Activated CD4-positive, alpha-beta T cell treated with anti-CD3 and anti-CD28 coated beads for 36 hours (primary cell): ENCODE measurements around the gene ENTPD6. TPM values are rescaled to one million over a fixed set of nuclear protein-coding genes. Genes with fewer than 3 reads are reported as not detected.
A peak's percentile ranks its signal among the peaks of the same experiment; 100 is the strongest.

ENCODE experiments used
- ATAC-seq: fragments of 200-7000 bp; cut with Tn5 transposase; one replicate; pipeline ENCODE4 v1.10.0; 2021; ENCODE audit warnings: mild to moderate bottlenecking, moderate library complexity
- CTCF ChIA-PET: fragments of 350-600 bp; sonication (Branson Sonifier 250); formaldehyde crosslinking; loops from one replicate; lab custom pipeline; 2021; ENCODE audit warnings: antibody characterized with exemption; lab: Charles Lee
- POLR2A ChIA-PET: fragments of 350-600 bp; sonication (Branson Sonifier 250); formaldehyde crosslinking; loops from one replicate; lab custom pipeline; 2021; ENCODE audit warnings: antibody characterized with exemption, inconsistent platforms; lab: Charles Lee
- DNase-seq: peaks from one replicate; pipeline ENCODE4 v3.0.0-alpha.2; 2020
- H3K27ac Mint-ChIP-seq: one replicate; pipeline ENCODE4 v1.8.0; 2021; ENCODE audit warnings: mixed read lengths
- H3K27me3 Mint-ChIP-seq: one replicate; pipeline ENCODE4 v1.8.0; 2021; ENCODE audit warnings: mixed read lengths
- H3K36me3 Mint-ChIP-seq: one replicate; pipeline ENCODE4 v1.8.0; 2021; ENCODE audit warnings: low read depth, mixed read lengths
- H3K4me1 Mint-ChIP-seq: one replicate; pipeline ENCODE4 v1.8.0; 2021; ENCODE audit warnings: mixed read lengths
- H3K4me3 Mint-ChIP-seq: one replicate; pipeline ENCODE4 v1.8.0; 2021; ENCODE audit warnings: mild to moderate bottlenecking, moderate library complexity, mixed read lengths
- H3K9me3 Mint-ChIP-seq: one replicate; pipeline ENCODE4 v1.8.0; 2021; ENCODE audit warnings: low read depth, mixed read lengths
- intact Hi-C, 2 experiments: fragments of 100-400 bp; cut with DNase I in 1 of 2; cut with micrococcal nuclease in 1 of 2; formaldehyde crosslinking; loops; one replicate each; pipeline versions ENCODE4 v1.14.2 to v1.15.1; 2022 to 2024; cut with DNase I, micrococcal nuclease
- total RNA-seq, 2 experiments: library from RNA; stranded (reverse); gene quantifications; one replicate each; pipeline ENCODE4 v1.2.3, GENCODE V29; 2021

Gene ENTPD6
- total RNA-seq, 2 experiments from 2014 or later: 34.3 to 41.5 TPM

- DNase-seq (no peak), ATAC-seq (no peak)
- H3K9me3 Mint-ChIP-seq: peaks cover 7% of the 10 kb centered on the region
- no peak overlapping the region for H3K4me3 Mint-ChIP-seq
- peaks cover 13% of the 10 kb centered on the region for H3K27me3 Mint-ChIP-seq
- intact Hi-C loops: no loop called here
- ChIA-PET POLR2A (no interaction called here), CTCF (no interaction called here)
- no peak overlapping the region for H3K27ac Mint-ChIP-seq
- H3K36me3 Mint-ChIP-seq: peaks cover 3% of the 10 kb centered on the region
- H3K4me1 Mint-ChIP-seq: no peaks in the 10 kb centered on the region
Observed at GRCh38 chr20:25188218-25188617, 7.3 kb upstream of the ENTPD6 start.

GRCh38 chr20:25191051-25191450 lies 4.5 kb upstream of the ENTPD6 start:
- no peaks in the 10 kb centered on the region for H3K36me3 Mint-ChIP-seq
- intact Hi-C loops: no loop called here
- no peak for ATAC-seq

GRCh38 chr20:25191689-25192088 lies 3.8 kb upstream of the ENTPD6 start:
- H3K9me3 Mint-ChIP-seq: no peaks in the 10 kb centered on the region
- H3K36me3 Mint-ChIP-seq: no peaks in the 10 kb centered on the region
- ATAC-seq (no peak), DNase-seq (no peak)
- H3K4me3 Mint-ChIP-seq: no peak overlapping the region
- CTCF ChIA-PET: no interaction called here
- intact Hi-C loops: no loop called here
- POLR2A ChIA-PET: no interaction called here
- H3K4me1 Mint-ChIP-seq: peaks cover 11% of the 10 kb centered on the region
- H3K27me3 Mint-ChIP-seq: peaks cover 2% of the 10 kb centered on the region
- H3K27ac Mint-ChIP-seq: no peak overlapping the region

More at GRCh38 chr20:25191051-25191450, 4.5 kb upstream of the ENTPD6 start:
- Mint-ChIP-seq H3K4me3 (no peak overlapping the region), H3K27ac (no peak overlapping the region), H3K27me3 (peaks cover 2% of the 10 kb centered on the region), H3K4me1 (peaks cover 5% of the 10 kb centered on the region), H3K9me3 (no peaks in the 10 kb centered on the region)
- POLR2A ChIA-PET: no interaction called here
- CTCF ChIA-PET: no interaction called here
- no peak for DNase-seq

DNA sequence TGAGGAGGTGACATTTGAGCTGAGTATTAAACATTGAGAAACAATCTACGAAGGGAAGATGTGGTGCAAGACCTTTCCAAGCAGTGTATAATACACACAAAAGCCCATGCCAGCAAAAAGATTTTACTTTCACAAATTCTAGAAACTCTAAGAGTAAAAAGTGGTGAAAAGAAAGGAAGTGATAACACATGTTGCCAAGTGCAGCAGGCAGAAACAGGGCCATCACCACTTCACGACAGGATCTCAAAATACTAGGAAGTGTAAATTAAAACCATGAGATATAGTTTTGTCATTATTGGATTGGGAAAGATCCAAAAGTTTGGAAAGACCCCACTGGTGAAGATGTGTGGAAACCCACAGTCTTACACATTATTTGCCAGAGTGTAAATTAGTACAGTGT lies 1.7 kb upstream of the ENTPD6 start:
- no peaks in the 10 kb centered on the region for H3K9me3 Mint-ChIP-seq
- no peak for ATAC-seq
- intact Hi-C loops: loop anchor here in 1 of 2 experiments (2.0 kb wide), 2 partner anchors 43 to 213 kb away; partner anchors contain the start of gene GINS1
- no peak overlapping the region for H3K27ac Mint-ChIP-seq
- no peak for DNase-seq
- H3K4me3 Mint-ChIP-seq: no peak overlapping the region
- no peaks in the 10 kb centered on the region for H3K36me3 Mint-ChIP-seq
- ChIA-PET POLR2A (no interaction called here), CTCF (interaction anchor here (0.9 kb wide), 2 partner anchors 8 to 239 kb away, joined by 3 read pairs; no protein-coding TSS in a partner anchor)
- no peaks in the 10 kb centered on the region for H3K27me3 Mint-ChIP-seq
- H3K4me1 Mint-ChIP-seq: peaks cover 28% of the 10 kb centered on the region

GRCh38 chr20:25194333-25194972 lies 1.1 kb upstream of the ENTPD6 start:
- no peaks in the 10 kb centered on the region for H3K9me3 Mint-ChIP-seq
- peak overlapping the region; percentile 82 for H3K27ac Mint-ChIP-seq
- no peaks in the 10 kb centered on the region for H3K36me3 Mint-ChIP-seq
- DNase-seq (no peak), ATAC-seq (no peak)
- H3K4me1 Mint-ChIP-seq: peaks cover 34% of the 10 kb centered on the region
- intact Hi-C loops: loop anchor here in 1 of 2 experiments (2.0 kb wide), 2 partner anchors 42 to 212 kb away; partner anchors contain the start of gene GINS1
- ChIA-PET CTCF (interaction anchor here (2.0 kb wide), 1 partner anchor 9 kb away, joined by 6 read pairs; no protein-coding TSS in a partner anchor), POLR2A (interaction anchor here (1.0 kb wide), 1 partner anchor 137 kb away, joined by 3 read pairs; the partner anchor contains the start of gene ACSS1)
- peak overlapping the region; percentile 84 for H3K4me3 Mint-ChIP-seq
- no peaks in the 10 kb centered on the region for H3K27me3 Mint-ChIP-seq

DNA sequence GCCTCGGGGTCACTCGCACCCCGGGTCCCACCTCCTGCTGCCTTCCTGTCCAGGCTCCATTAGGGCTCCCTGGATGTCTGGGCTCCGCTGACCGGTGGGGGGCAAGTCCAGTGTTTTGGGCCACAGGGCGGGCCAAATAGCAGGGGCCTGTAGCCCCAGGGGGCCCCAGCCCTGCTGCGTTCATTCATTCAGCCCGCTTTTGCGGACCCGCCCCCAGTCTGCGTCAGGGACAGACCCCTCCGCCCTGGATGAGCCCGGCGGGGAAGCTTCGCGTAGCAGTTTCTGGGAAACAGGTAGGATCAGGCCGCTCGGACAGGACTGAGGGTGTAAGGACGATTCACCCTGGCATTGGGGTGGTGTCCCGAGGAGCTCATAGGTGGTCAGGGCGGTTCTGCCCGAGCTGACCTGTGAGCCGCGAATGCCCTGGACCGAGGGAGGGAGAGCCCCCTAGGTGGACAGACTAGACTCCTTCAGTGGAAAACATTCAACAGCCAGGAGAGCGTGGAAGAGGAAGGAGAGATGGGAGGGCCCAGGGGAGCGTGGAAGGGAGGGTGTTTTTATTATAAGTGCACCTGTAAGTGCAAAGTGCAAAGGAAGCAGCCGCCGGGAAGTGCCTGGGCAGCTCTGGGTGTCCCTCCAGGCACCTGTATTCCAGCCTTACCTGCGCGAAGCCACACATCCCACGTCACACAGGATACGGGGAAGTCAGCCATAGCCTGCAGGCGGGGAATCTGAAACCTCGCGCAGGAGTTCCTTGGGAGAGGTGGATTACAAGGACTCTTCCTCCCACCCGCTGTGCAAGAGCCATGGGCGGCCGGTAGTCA lies 662 bp downstream of the ENTPD6 start:
- Mint-ChIP-seq H3K27ac (peak overlapping the region; percentile 85), H3K9me3 (no peaks in the 10 kb centered on the region), H3K27me3 (no peaks in the 10 kb centered on the region), H3K4me1 (peaks cover 45% of the 10 kb centered on the region), H3K4me3 (peak overlapping the region; percentile 84), H3K36me3 (no peaks in the 10 kb centered on the region)
- ChIA-PET POLR2A (interaction anchor here (0.6 to 0.8 kb wide), 2 partner anchors 66 to 211 kb away, joined by 3 read pairs; partner anchors contain the start of gene GINS1), CTCF (interaction anchor here (0.5 to 2.0 kb wide), 3 partner anchors 8 to 112 kb away, joined by 3 to 6 read pairs (median 4); no protein-coding TSS in a partner anchor)
- DNase-seq: peak; percentile 53
- intact Hi-C loops: loop anchor here (1.0 to 5.0 kb wide), 12 partner anchors 36 to 500 kb away; partner anchors contain the start of genes APMAP (in 2 of the 2), PYGB (in 2 of the 2), ABHD12 (in 1 of the 2) and GINS1 (in 1 of the 2)
- ATAC-seq: peak; percentile 18

- no peak for ATAC-seq
- POLR2A ChIA-PET: no interaction called here
- intact Hi-C loops: loop anchor here (2.0 to 5.0 kb wide), 4 partner anchors 52 to 204 kb away; partner anchors contain the start of genes ABHD12 (in 1 of the 2), APMAP (in 1 of the 2), PYGB (in 1 of the 2) and VSX1 (in 1 of the 2)
- Mint-ChIP-seq H3K27ac (peak overlapping the region; percentile 34), H3K4me1 (peaks cover 48% of the 10 kb centered on the region), H3K4me3 (peak overlapping the region; percentile 84), H3K9me3 (no peaks in the 10 kb centered on the region), H3K36me3 (no peaks in the 10 kb centered on the region), H3K27me3 (no peaks in the 10 kb centered on the region)
- CTCF ChIA-PET: interaction anchor here (0.5 to 0.8 kb wide), 2 partner anchors 42 to 112 kb away, joined by 3 to 4 read pairs; no protein-coding TSS in a partner anchor
- DNase-seq: peak; percentile 30
Observed at GRCh38 chr20:25196786-25197120, 1.2 kb downstream of the ENTPD6 start.

- ChIA-PET POLR2A (no interaction called here), CTCF (no interaction called here)
- peak overlapping the region; percentile 84 for H3K4me3 Mint-ChIP-seq
- DNase-seq: peak; percentile 45
- peak overlapping the region; percentile 62 for H3K27ac Mint-ChIP-seq
- peak; percentile 28 for ATAC-seq
- no peaks in the 10 kb centered on the region for H3K9me3 Mint-ChIP-seq
- no peaks in the 10 kb centered on the region for H3K36me3 Mint-ChIP-seq
- intact Hi-C loops: loop anchor here (2.0 to 5.0 kb wide), 4 partner anchors 51 to 205 kb away; partner anchors contain the start of genes ABHD12 (in 1 of the 2), APMAP (in 1 of the 2), PYGB (in 1 of the 2) and VSX1 (in 1 of the 2)
- H3K27me3 Mint-ChIP-seq: no peaks in the 10 kb centered on the region
- H3K4me1 Mint-ChIP-seq: peaks cover 48% of the 10 kb centered on the region
Observed at GRCh38 chr20:25197183-25197869, 1.8 kb downstream of the ENTPD6 start.

DNA sequence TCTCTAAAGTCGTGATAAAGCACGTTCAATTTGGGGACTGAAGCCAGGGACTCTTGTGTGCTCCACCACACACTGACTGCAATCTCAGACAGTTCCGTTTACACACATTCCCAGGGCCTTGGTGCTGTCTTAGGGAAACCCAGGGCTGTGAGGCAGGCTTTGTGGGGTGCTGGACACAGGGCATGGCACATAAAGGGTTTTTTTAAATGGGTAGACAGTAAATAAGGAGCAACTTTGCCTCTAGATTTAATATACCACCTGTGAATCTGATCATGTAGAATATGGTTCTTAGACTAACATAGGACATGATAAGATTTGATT lies 2.3 kb downstream of the ENTPD6 start:
- POLR2A ChIA-PET: no interaction called here
- no peaks in the 10 kb centered on the region for H3K36me3 Mint-ChIP-seq

DNA sequence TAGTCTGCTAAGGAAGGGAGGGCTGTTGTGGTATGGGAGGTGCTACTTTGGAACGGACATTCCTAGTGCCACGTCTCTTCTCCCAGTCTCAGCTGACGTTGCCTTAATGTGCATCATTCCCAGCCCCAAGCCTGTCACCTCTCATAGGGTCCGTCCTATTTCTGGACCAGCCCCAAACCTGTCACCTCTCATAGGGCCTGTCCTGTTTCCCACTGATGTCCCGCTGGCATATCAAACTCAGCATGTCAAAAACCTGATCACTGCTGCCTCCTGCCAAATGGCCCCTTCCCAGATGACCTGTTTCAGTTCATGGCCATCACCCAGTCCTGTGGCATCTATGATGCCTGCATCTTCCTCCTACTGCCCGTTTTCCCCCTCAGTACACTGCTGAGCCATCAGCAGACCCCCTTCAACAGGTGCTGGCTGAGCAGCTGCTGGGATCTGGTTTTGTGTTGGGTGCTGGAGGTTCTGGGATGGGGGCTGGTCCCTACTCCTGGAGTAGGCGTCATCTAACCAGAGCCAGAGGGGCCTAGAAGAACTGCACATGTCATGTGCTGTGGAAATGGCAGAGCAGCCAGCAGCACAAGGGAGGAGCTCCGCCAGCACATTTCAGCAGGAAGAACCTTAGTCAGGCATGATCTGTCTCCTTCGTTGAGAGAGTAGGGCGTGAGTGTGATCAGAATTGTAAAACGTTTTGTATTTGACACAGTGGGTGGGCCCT lies 3.3 kb downstream of the ENTPD6 start:
- H3K27me3 Mint-ChIP-seq: no peaks in the 10 kb centered on the region
- ChIA-PET CTCF (interaction anchor here (0.7 kb wide), 1 partner anchor 18 kb away, joined by 3 read pairs; no protein-coding TSS in a partner anchor), POLR2A (interaction anchor here (0.5 kb wide), 1 partner anchor 9 kb away, joined by 4 read pairs; no protein-coding TSS in a partner anchor)
- no peak overlapping the region for H3K4me3 Mint-ChIP-seq
- H3K9me3 Mint-ChIP-seq: no peaks in the 10 kb centered on the region
- H3K27ac Mint-ChIP-seq: no peak overlapping the region
- peaks cover under 1% of the 10 kb centered on the region for H3K36me3 Mint-ChIP-seq
- no peak for ATAC-seq
- peaks cover 56% of the 10 kb centered on the region for H3K4me1 Mint-ChIP-seq
- intact Hi-C loops: loop anchor here (1.0 to 5.0 kb wide), 4 partner anchors 12 to 207 kb away; partner anchors contain the start of genes ABHD12 (in 1 of the 2), APMAP (in 1 of the 2) and VSX1 (in 1 of the 2)
- DNase-seq: no peak

More for the DNA sequence above, 2.3 kb downstream of the ENTPD6 start:
- no peaks in the 10 kb centered on the region for H3K9me3 Mint-ChIP-seq
- no peaks in the 10 kb centered on the region for H3K27me3 Mint-ChIP-seq
- intact Hi-C loops: loop anchor here (2.0 to 5.0 kb wide), 4 partner anchors 51 to 206 kb away; partner anchors contain the start of genes ABHD12 (in 1 of the 2), APMAP (in 1 of the 2), PYGB (in 1 of the 2) and VSX1 (in 1 of the 2)
- CTCF ChIA-PET: no interaction called here
- H3K27ac Mint-ChIP-seq: no peak overlapping the region
- ATAC-seq (no peak), DNase-seq (no peak)
- H3K4me1 Mint-ChIP-seq: peaks cover 48% of the 10 kb centered on the region
- peak overlapping the region; percentile 33 for H3K4me3 Mint-ChIP-seq
